Esophagus squamous epithelium (tissue), 4 donors: ENCODE measurements around the gene E4F1.

ENCODE experiments used
- POLR2A ChIP-seq, 4 donors: fragments of 450-650 bp; IDR thresholded peaks; one replicate each; pipeline ENCODE4 v1.6.1; 2017; ENCODE audit warnings: antibody characterized with exemption in 4 of 4, mild to moderate bottlenecking in 4 of 4, moderate library complexity in 3 of 4
- TF ChIP-seq, protein P1 (sequence below), 6 experiments: fragments of 450-650 bp in 4 of 6; fragments of 200-600 bp in 2 of 6; sonication (generic) in 2 of 6; IDR thresholded peaks; one replicate each; pipeline ENCODE4 v1.5.1; 2016 to 2019; ENCODE audit warnings: antibody characterized with exemption in 6 of 6, mild to moderate bottlenecking in 4 of 6, moderate library complexity in 4 of 6

DNA sequence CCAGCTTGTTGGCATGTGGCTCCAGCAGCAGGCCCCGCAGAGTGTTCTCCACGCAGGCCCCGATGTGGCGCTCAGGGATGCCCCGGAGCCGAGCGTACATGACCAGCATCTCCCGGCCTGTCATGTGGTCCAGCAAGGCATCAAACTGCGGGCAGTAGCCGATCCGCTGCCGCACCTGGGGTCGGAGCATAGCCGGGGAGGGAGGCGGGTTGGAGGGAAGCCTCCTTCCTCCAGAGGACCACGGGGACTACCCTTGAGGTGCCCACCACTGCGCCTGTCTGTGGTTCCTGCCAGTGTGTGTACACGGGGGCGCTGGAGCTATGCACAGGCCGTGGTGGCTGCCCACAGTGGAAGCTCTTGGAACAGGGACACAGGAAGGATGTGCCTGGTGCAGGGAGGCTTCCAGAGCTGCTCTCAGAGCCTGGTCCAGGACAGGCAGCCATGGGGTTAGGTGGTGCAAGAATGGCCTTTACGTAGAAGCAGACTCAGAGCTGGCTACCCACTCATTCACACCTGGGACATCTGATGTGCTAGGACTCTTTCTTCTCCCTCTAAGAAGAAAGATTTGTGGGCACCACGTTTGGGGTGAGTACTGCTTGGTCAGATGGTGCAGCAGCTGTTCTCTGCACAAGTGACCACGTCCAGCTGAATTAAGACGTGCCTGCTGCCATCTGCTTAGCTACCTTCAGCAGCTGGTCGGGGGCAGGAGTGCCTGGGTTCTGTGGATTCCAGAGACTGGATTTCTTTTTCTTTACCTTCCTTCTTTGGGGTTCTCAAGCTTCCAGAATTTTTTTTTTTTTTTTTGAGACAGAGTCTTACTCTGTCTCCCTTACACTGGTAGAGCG, 55.8 kb downstream of the E4F1 start:
- TF ChIP-seq, protein P1, sequence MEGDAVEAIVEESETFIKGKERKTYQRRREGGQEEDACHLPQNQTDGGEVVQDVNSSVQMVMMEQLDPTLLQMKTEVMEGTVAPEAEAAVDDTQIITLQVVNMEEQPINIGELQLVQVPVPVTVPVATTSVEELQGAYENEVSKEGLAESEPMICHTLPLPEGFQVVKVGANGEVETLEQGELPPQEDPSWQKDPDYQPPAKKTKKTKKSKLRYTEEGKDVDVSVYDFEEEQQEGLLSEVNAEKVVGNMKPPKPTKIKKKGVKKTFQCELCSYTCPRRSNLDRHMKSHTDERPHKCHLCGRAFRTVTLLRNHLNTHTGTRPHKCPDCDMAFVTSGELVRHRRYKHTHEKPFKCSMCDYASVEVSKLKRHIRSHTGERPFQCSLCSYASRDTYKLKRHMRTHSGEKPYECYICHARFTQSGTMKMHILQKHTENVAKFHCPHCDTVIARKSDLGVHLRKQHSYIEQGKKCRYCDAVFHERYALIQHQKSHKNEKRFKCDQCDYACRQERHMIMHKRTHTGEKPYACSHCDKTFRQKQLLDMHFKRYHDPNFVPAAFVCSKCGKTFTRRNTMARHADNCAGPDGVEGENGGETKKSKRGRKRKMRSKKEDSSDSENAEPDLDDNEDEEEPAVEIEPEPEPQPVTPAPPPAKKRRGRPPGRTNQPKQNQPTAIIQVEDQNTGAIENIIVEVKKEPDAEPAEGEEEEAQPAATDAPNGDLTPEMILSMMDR (IDR thresholded peaks at IDR 0.05), result no peak
- no peak for TF ChIP-seq POLR2A (IDR thresholded peaks at IDR 0.05)
